Measurements from ENCODE around the gene SFTPD. TPM values are rescaled to one million over a fixed set of nuclear protein-coding genes. Genes with fewer than 3 reads are reported as not detected.

SFTPD gene
- polyA plus RNA-seq, 10 donors = 0.79 to 2.0 (median 1.1) TPM

Other genes with a start within 250 kb of the SFTPD start
- gene NUTM2B, start 245.9 kb downstream of the SFTPD start, polyA plus RNA-seq (ENCODE audit: insufficient read length in 10 of 10) = 1 to 10 TPM; 1.1 to 3.9 (median 2.5) TPM
- gene NUTM2E, start 122.4 kb downstream of the SFTPD start, polyA plus RNA-seq (ENCODE audit: insufficient read length in 10 of 10) = under 1 TPM in 2 of 10 donors, not detected in 8; 0.42 to 0.50 TPM
- 10 to 100 TPM; 15.6 to 33.2 (median 19.5) TPM for gene TMEM254, start 129.6 kb upstream of the SFTPD start, polyA plus RNA-seq (ENCODE audit: insufficient read length in 10 of 10)
- 100 to 1,000 TPM in 4 of 10 donors, 10 to 100 TPM in 6; 60.1 to 148 (median 87.4) TPM for gene PLAC9, start 183.6 kb upstream of the SFTPD start, polyA plus RNA-seq (ENCODE audit: insufficient read length in 10 of 10)

Data from muscle of back (tissue), 10 donors.